Central memory CD8-positive, alpha-beta T cell (primary cell): Measurements from ENCODE around the gene C16orf89.
"Not testable (repeated sequence)": the region's sequence is repeated elsewhere in the genome, so short reads cannot be mapped to it uniquely, and the experiment has no call there.

Experiments used
- ATAC-seq: fragments of 150-1000 bp; cut with Tn5 transposase; replicated peaks from 2 replicates; pipeline ENCODE4 v1.10.0; 2022; ENCODE audit warnings: mild to moderate bottlenecking, moderate FRiP score, moderate number of reproducible peaks; ENCODE audit not compliant: poor library complexity, severe bottlenecking; ENCODE audit errors: extremely low read depth
- DNase-seq, 2 donors: peaks; one replicate each; pipeline ENCODE4 v3.0.0; 2021; ENCODE audit warnings: low spot score in 2 of 2
- H3K27ac Mint-ChIP-seq: one replicate; pipeline ENCODE4 v1.8.0; 2022; ENCODE audit warnings: low read depth, mild to moderate bottlenecking, moderate library complexity, mixed read lengths
- H3K27me3 Mint-ChIP-seq: one replicate; pipeline ENCODE4 v1.8.0; 2022; ENCODE audit warnings: mixed read lengths
- H3K36me3 Mint-ChIP-seq: one replicate; pipeline ENCODE4 v1.8.0; 2022; ENCODE audit warnings: mild to moderate bottlenecking, moderate library complexity, mixed read lengths; ENCODE audit not compliant: insufficient read depth
- H3K4me1 Mint-ChIP-seq: one replicate; pipeline ENCODE4 v1.8.0; 2022; ENCODE audit warnings: mixed read lengths
- H3K4me3 Mint-ChIP-seq: one replicate; pipeline ENCODE4 v1.8.0; 2022; ENCODE audit warnings: mild to moderate bottlenecking, moderate library complexity, mixed read lengths
- H3K9me3 Mint-ChIP-seq: one replicate; pipeline ENCODE4 v1.8.0; 2022; ENCODE audit warnings: mixed read lengths

Gene C16orf89

GRCh38 chr16:5064915-5065314 is 841 bp downstream of the C16orf89 start:
- Mint-ChIP-seq H3K36me3 (no peaks in the 10 kb centered on the region), H3K4me1 (no peaks in the 10 kb centered on the region), H3K4me3 (no peak overlapping the region), H3K9me3 (no peaks in the 10 kb centered on the region), H3K27me3 (peaks cover 18% of the 10 kb centered on the region), H3K27ac (no peak overlapping the region)
- ATAC-seq (no peak), DNase-seq (no peak)

GRCh38 chr16:5062790-5063765 is 2.7 kb downstream of the C16orf89 start:
- Mint-ChIP-seq H3K4me3 (no peak overlapping the region), H3K4me1 (no peaks in the 10 kb centered on the region), H3K27ac (no peak overlapping the region), H3K9me3 (no peaks in the 10 kb centered on the region), H3K36me3 (no peaks in the 10 kb centered on the region), H3K27me3 (peaks cover 18% of the 10 kb centered on the region)
- ATAC-seq (no peak), DNase-seq (no peak)

- no peak for ATAC-seq
- Mint-ChIP-seq H3K36me3 (peaks cover 2% of the 10 kb centered on the region), H3K4me1 (no peaks in the 10 kb centered on the region)
Observed at GRCh38 chr16:5062051-5062450, 3.7 kb downstream of the C16orf89 start.

GRCh38 chr16:5060073-5060641 is 5.6 kb downstream of the C16orf89 start:
- DNase-seq (no peak), ATAC-seq (no peak)
- Mint-ChIP-seq H3K4me3 (no peak overlapping the region), H3K27ac (no peak overlapping the region), H3K4me1 (no peaks in the 10 kb centered on the region), H3K9me3 (no peaks in the 10 kb centered on the region), H3K27me3 (peaks cover 18% of the 10 kb centered on the region), H3K36me3 (peaks cover 3% of the 10 kb centered on the region)

More at GRCh38 chr16:5062051-5062450, 3.7 kb downstream of the C16orf89 start:
- H3K9me3 Mint-ChIP-seq, result no peaks in the 10 kb centered on the region
- no peak for DNase-seq
- H3K4me3 Mint-ChIP-seq, result no peak overlapping the region
- peaks cover 18% of the 10 kb centered on the region for H3K27me3 Mint-ChIP-seq
- H3K27ac Mint-ChIP-seq, result no peak overlapping the region

- Mint-ChIP-seq H3K27ac (no peak overlapping the region), H3K4me1 (no peaks in the 10 kb centered on the region), H3K36me3 (peaks cover 3% of the 10 kb centered on the region), H3K9me3 (no peaks in the 10 kb centered on the region), H3K27me3 (peaks cover 18% of the 10 kb centered on the region), H3K4me3 (no peak overlapping the region)
- DNase-seq (no peak), ATAC-seq (no peak)
Observed at GRCh38 chr16:5059386-5060072, 6.2 kb downstream of the C16orf89 start.

GRCh38 chr16:5058476-5058875 is 7.3 kb downstream of the C16orf89 start:
- no peak for DNase-seq
- ATAC-seq, result no peak
- H3K9me3 Mint-ChIP-seq, result no peaks in the 10 kb centered on the region
- H3K27me3 Mint-ChIP-seq, result peaks cover 14% of the 10 kb centered on the region
- H3K36me3 Mint-ChIP-seq, result peaks cover 3% of the 10 kb centered on the region
- no peak overlapping the region for H3K4me3 Mint-ChIP-seq
- no peaks in the 10 kb centered on the region for H3K4me1 Mint-ChIP-seq
- H3K27ac Mint-ChIP-seq, result no peak overlapping the region

GRCh38 chr16:5056352-5056751 is 9.4 kb downstream of the C16orf89 start:
- H3K27me3 Mint-ChIP-seq, result no peaks in the 10 kb centered on the region
- H3K4me3 Mint-ChIP-seq, result no peak overlapping the region
- no peak overlapping the region for H3K27ac Mint-ChIP-seq
- no peak for DNase-seq
- peaks cover 3% of the 10 kb centered on the region for H3K36me3 Mint-ChIP-seq
- ATAC-seq, result no peak
- no peaks in the 10 kb centered on the region for H3K4me1 Mint-ChIP-seq
- H3K9me3 Mint-ChIP-seq, result no peaks in the 10 kb centered on the region

- no peak overlapping the region for H3K27ac Mint-ChIP-seq
- peaks cover 3% of the 10 kb centered on the region for H3K36me3 Mint-ChIP-seq
- H3K9me3 Mint-ChIP-seq, result no peaks in the 10 kb centered on the region
- H3K4me1 Mint-ChIP-seq, result no peaks in the 10 kb centered on the region
- no peaks in the 10 kb centered on the region for H3K27me3 Mint-ChIP-seq
- ATAC-seq (no peak), DNase-seq (no peak)
- no peak overlapping the region for H3K4me3 Mint-ChIP-seq
Observed at GRCh38 chr16:5054876-5055865, 10.6 kb downstream of the C16orf89 start.

GRCh38 chr16:5046914-5047313 is 18.8 kb downstream of the C16orf89 start:
- Mint-ChIP-seq H3K4me3 (no peak overlapping the region), H3K9me3 (no peaks in the 10 kb centered on the region), H3K36me3 (no peaks in the 10 kb centered on the region), H3K27me3 (peaks cover 11% of the 10 kb centered on the region), H3K4me1 (no peaks in the 10 kb centered on the region), H3K27ac (no peak overlapping the region)
- no peak for ATAC-seq
- no peak for DNase-seq

GRCh38 chr16:5045499-5046115 is 20.1 kb downstream of the C16orf89 start:
- H3K27me3 Mint-ChIP-seq, result peaks cover 21% of the 10 kb centered on the region
- H3K4me3 Mint-ChIP-seq, result no peak overlapping the region
- DNase-seq (no peak), ATAC-seq (no peak)
- no peaks in the 10 kb centered on the region for H3K9me3 Mint-ChIP-seq
- peaks cover 2% of the 10 kb centered on the region for H3K36me3 Mint-ChIP-seq
- no peak overlapping the region for H3K27ac Mint-ChIP-seq
- H3K4me1 Mint-ChIP-seq, result no peaks in the 10 kb centered on the region

- not testable (repeated sequence) for ATAC-seq, H3K9me3 Mint-ChIP-seq, H3K4me3 Mint-ChIP-seq, H3K4me1 Mint-ChIP-seq, H3K36me3 Mint-ChIP-seq, DNase-seq, H3K27ac Mint-ChIP-seq
- peaks cover 23% of the 10 kb centered on the region for H3K27me3 Mint-ChIP-seq
Observed at GRCh38 chr16:5044581-5044980, 21.2 kb downstream of the C16orf89 start.
